Adrenal gland (tissue), 12 donors: ENCODE results near the gene TDRD7. TPM values are rescaled to one million over a fixed set of nuclear protein-coding genes. Genes with fewer than 3 reads are reported as not detected.

Experiments
- DNase-seq, 7 donors: peaks; one replicate each; pipeline ENCODE4 v3.0.0-alpha.2; 2019 to 2020
- H3K27ac ChIP-seq, 5 donors: fragments of 200-600 bp; sonication (generic) in 4 of 5; 1 replicate in 3 of 5; 2 replicates in 2 of 5; pipeline versions ENCODE4 v1.5.1 to v1.8.0; 2016 to 2020; ENCODE audit warnings: mild to moderate bottlenecking in 1 of 5
- H3K27me3 ChIP-seq: fragments of 200-600 bp; 2 replicates; pipeline ENCODE4 v1.8.0; 2021
- H3K36me3 ChIP-seq, 2 donors: fragments of 200-600 bp; replicated peaks in 1 of 2; 1 replicate in 1 of 2; 2 replicates in 1 of 2; pipeline versions ENCODE4 v1.5.1 to v1.8.0; 2018 to 2022
- H3K4me1 ChIP-seq, 2 donors: fragments of 200-600 bp; replicated peaks in 1 of 2; 1 replicate in 1 of 2; 2 replicates in 1 of 2; pipeline versions ENCODE4 v1.5.1 to v1.8.0; 2018 to 2021
- H3K4me3 ChIP-seq, 4 donors: fragments of 200-600 bp; sonication (generic) in 3 of 4; one replicate each; pipeline ENCODE4 v1.5.1; 2016 to 2018
- H3K9me3 ChIP-seq, 3 donors: fragments of 200-600 bp; sonication (generic) in 1 of 3; replicated peaks in 1 of 3; 1 replicate in 2 of 3; 2 replicates in 1 of 3; pipeline versions ENCODE4 v1.5.1 to v1.8.0; 2016 to 2021
- POLR2A ChIP-seq, 2 donors: fragments of 450-650 bp; IDR thresholded peaks; one replicate each; pipeline ENCODE4 v1.6.1; 2017; ENCODE audit warnings: antibody characterized with exemption in 2 of 2, mild to moderate bottlenecking in 2 of 2, moderate library complexity in 1 of 2
- WGBS, 4 donors: extraction: QIAGEN DNeasy Blood & Tissue Kit in 2 of 4; methylation state at CpG; one replicate each; pipeline versions ENCODE4 v1.1.5 to v1.1.7; 2013 to 2017; 5-methylcytosine and 5-hydroxymethylcytosine counted together
- intact Hi-C, 2 donors: fragments of 100-400 bp; cut with DNase I; formaldehyde crosslinking; loops; one replicate each; pipeline versions ENCODE4 v1.14.1 to v1.15.0; 2022 to 2023
- polyA plus RNA-seq, 3 donors: library from polyadenylated mRNA; stranded (reverse); fragments of 200-250 nt in 2 of 3; fragments of 350-450 nt in 1 of 3; fragmentation: Illumina TruSeq in 1 of 3; extraction: RNeasy Lipid Tissue Mini Kit (QIAGEN cat#74804) in 1 of 3; gene quantifications; one replicate each; pipeline ENCODE4 v1.2.3, GENCODE V29; 2013 to 2014
- total RNA-seq, 9 donors: library from RNA; depleted of rRNA in 4 of 9; stranded (reverse); fragments of >200 nt in 4 of 9; fragments of 120-200 nt in 1 of 9; fragmentation: NEBNext Ultra II Directional in 1 of 9; extraction: Animal tissue kit (Norgen Biotek cat#: 25700) in 1 of 9; gene quantifications; one replicate each; pipeline versions ENCODE4 v1.1.0 to v1.2.4, GENCODE V29; 2013 to 2023
- TF ChIP-seq, protein P1 (sequence below), 6 experiments: fragments of 450-650 bp in 4 of 6; fragments of 200-600 bp in 2 of 6; sonication (generic) in 1 of 6; IDR thresholded peaks; 1 replicate in 5 of 6; 2 replicates in 1 of 6; pipeline versions ENCODE4 v1.5.1 to v1.8.0; 2016 to 2021; ENCODE audit warnings: antibody characterized with exemption in 6 of 6, mild to moderate bottlenecking in 2 of 6, moderate library complexity in 1 of 6
- donor health status: healthy with polysubstance abuse.
- donor health status: Bipolar disorder and iron deficiency.
- donor health status: DM: yes; HTN: yes; CAD: no.
- donor health status: DM: no; HTN: no; CAD: no.
- donor health status: DM: no; HTN: no; CAD: no.
- donor health status: DM: yes; HTN: yes; CAD: no.

Gene TDRD7
- total and polyA plus RNA-seq, 12 donors = 5.2 to 13.3 (median 9.2) TPM

DNA sequence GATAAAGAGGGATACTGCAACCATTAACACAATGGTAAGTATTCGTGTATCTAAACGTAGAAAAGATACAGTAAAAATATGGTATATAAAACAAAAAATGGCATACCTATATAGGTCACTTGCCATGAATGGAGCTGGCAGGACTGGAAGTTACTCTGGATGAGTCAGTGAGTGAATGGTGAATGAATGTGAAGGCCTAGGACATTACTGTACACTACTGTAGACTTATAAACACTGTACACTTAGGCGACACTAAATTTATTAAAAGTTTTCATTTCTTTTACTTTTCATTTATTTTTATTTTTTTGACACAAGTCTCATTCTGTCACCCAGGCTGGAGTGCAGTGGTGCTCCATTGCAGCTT is 14.1 kb downstream of the TDRD7 start:
- no peaks in the 10 kb centered on the region for H3K36me3 ChIP-seq
- TF ChIP-seq, protein P1, sequence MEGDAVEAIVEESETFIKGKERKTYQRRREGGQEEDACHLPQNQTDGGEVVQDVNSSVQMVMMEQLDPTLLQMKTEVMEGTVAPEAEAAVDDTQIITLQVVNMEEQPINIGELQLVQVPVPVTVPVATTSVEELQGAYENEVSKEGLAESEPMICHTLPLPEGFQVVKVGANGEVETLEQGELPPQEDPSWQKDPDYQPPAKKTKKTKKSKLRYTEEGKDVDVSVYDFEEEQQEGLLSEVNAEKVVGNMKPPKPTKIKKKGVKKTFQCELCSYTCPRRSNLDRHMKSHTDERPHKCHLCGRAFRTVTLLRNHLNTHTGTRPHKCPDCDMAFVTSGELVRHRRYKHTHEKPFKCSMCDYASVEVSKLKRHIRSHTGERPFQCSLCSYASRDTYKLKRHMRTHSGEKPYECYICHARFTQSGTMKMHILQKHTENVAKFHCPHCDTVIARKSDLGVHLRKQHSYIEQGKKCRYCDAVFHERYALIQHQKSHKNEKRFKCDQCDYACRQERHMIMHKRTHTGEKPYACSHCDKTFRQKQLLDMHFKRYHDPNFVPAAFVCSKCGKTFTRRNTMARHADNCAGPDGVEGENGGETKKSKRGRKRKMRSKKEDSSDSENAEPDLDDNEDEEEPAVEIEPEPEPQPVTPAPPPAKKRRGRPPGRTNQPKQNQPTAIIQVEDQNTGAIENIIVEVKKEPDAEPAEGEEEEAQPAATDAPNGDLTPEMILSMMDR (IDR thresholded peaks at IDR 0.05) = no peak
- no peak for TF ChIP-seq POLR2A (IDR thresholded peaks at IDR 0.05)
- 91 to 95% (median 92%) methylated on average over 3 of the region's 3 CpGs for WGBS, 4 donors
- no peak for DNase-seq
- no peaks in the 10 kb centered on the region for H3K27me3 ChIP-seq
- no peak overlapping the region for H3K4me3 ChIP-seq
- intact Hi-C loops = no loop called here
- no peak overlapping the region for H3K27ac ChIP-seq
- peaks cover 0 to 3% (median 0%) of the 10 kb centered on the region in 3 donors for H3K9me3 ChIP-seq
- no peaks in the 10 kb centered on the region for H3K4me1 ChIP-seq

DNA sequence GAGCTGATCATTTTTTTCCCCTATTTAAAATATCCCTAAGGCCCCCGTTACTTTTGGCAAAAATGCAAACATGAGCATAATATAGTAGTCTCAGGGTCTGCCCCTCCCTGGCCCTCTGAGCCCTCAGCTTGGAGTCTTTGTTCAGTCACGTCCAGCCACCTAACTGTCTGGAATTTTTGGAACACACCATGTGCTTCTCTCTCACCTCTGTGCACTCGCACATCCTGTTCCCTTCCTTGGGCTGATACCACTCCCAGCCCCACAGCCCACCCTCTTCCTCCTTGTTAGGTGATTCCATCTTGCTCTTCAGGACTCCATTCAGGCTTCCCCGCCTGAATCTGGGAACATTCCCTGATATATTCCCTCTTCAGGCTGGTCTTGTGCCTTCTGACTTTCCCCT is 16.0 kb downstream of the TDRD7 start:
- intact Hi-C loops = no loop called here
- no peak for DNase-seq
- Histone ChIP-seq H3K4me1 (no peaks in the 10 kb centered on the region), H3K27ac (no peak overlapping the region), H3K4me3 (no peak overlapping the region), H3K36me3 (peaks cover 0 to 15% of the 10 kb centered on the region in 2 donors), H3K9me3 (peaks cover 0 to under 1% (median 0%) of the 10 kb centered on the region in 3 donors), H3K27me3 (no peaks in the 10 kb centered on the region)
- TF ChIP-seq, protein P1 (IDR thresholded peaks at IDR 0.05) = no peak
- no peak for TF ChIP-seq POLR2A (IDR thresholded peaks at IDR 0.05)
- WGBS, 4 donors = 75 to 87% (median 82%) methylated on average over 4 of the region's 4 CpGs

DNA sequence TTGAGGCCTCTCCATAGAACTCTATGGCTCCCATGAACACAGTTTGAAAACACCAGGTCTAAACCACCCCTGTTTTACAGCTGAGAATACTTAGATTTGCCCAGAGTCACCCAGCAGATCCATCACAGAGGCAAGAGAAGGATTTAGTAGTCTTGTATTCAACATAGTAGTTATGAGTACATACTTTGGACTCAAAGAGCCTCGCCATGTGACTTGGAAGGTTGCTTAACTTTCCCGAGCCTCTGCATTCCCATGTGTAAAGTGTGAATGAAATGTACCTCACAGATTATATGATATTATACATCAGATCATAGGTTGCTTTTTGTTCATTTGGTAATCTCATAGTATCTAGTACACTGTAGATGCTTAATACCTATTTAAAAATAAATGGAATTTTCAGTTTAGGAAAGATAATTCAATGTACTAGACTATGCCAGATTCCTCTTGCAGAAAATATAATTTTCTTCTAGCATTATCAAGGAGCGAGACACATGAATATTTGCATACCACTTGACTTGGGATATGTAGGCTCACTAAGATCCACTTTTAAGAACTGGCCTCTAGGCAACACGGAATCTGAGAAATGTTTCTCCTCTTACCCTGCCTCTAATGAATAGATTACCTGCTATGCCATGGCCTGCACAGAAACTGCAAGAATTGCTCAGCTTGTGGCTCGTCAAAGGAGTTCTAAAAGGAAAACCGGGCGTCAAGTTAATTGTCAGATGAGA is 18.6 kb downstream of the TDRD7 start:
- no peak for DNase-seq
- TF ChIP-seq, protein P1 (IDR thresholded peaks at IDR 0.05) = no peak
- no peak for TF ChIP-seq POLR2A (IDR thresholded peaks at IDR 0.05)
- intact Hi-C loops = no loop called here
- Histone ChIP-seq H3K4me1 (no peaks in the 10 kb centered on the region), H3K4me3 (no peak overlapping the region), H3K36me3 (peaks cover 0 to 15% of the 10 kb centered on the region in 2 donors), H3K27ac (no peak overlapping the region), H3K9me3 (no peaks in the 10 kb centered on the region), H3K27me3 (no peaks in the 10 kb centered on the region)
- 93 to 96% (median 96%) methylated on average over 7 of the region's 7 CpGs for WGBS, 4 donors

DNA sequence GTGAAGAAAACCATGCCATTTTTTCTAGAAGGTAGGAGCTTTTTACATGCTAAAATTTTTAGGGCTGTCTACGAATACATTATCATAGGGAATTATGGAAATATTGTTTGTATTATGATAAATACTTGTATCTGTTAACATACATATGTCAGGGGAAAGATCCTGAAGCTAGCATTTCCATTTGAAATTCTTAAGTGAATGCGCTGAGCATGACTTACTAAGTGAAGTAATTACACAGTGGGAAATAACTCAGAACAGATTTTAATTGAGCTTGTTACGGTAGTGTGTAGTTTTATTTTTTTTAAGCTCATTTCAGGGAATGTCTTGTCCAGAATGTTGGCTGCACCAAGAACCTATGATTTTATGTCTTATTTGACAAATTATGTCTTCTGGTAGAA is 19.1 kb downstream of the TDRD7 start:
- intact Hi-C loops = no loop called here
- Histone ChIP-seq H3K4me1 (no peaks in the 10 kb centered on the region), H3K36me3 (peaks cover 0 to 15% of the 10 kb centered on the region in 2 donors), H3K9me3 (no peaks in the 10 kb centered on the region), H3K27me3 (no peaks in the 10 kb centered on the region), H3K4me3 (no peak overlapping the region), H3K27ac (no peak overlapping the region)
- TF ChIP-seq, protein P1 (IDR thresholded peaks at IDR 0.05) = no peak
- no peak for TF ChIP-seq POLR2A (IDR thresholded peaks at IDR 0.05)
- DNase-seq = no peak
- WGBS, 4 donors = 94 to 97% (median 95%) methylated on average over 3 of the region's 3 CpGs
